HL-60 (cell line): Measurements from ENCODE around the gene ZNF200.
"Not testable (repeated sequence)": the region's sequence is repeated elsewhere in the genome, so short reads cannot be mapped to it uniquely, and the experiment has no call there.

Source experiments
- CTCF ChIP-seq: IDR thresholded peaks from one replicate; pipeline ENCODE4 v1.5.1; 2011; ENCODE audit warnings: low read length, control low read depth, inconsistent platforms; ENCODE audit not compliant: insufficient read depth
- POLR2AphosphoS5 ChIP-seq: IDR thresholded peaks from 2 replicates; pipeline ENCODE4 v1.6.1; 2012; ENCODE audit warnings: low read depth

GRCh38 chr16:3271281-3271680 lies 36.3 kb upstream of the ZNF200 start:
- not testable (repeated sequence) for TF ChIP-seq CTCF, POLR2AphosphoS5
